H1 (cell line): ENCODE data around the gene CHRNA4. TPM values are rescaled to one million over a fixed set of nuclear protein-coding genes. Genes with fewer than 3 reads are reported as not detected.

ENCODE experiments used
- RBBP5 ChIP-seq: IDR thresholded peaks from 2 replicates; pipeline ENCODE4 v1.7.1; 2012; ENCODE audit warnings: low read depth, mild to moderate bottlenecking, inconsistent platforms, low read length, moderate library complexity, borderline replicate concordance
- polyA plus RNA-seq, 7 experiments: library from polyadenylated mRNA; depleted of rRNA in 3 of 7; stranded (reverse) in 5 of 7; unstranded in 2 of 7; fragments of >200 nt in 5 of 7; fragments of 200-250 nt in 2 of 7; gene quantifications; 1 replicate in 5 of 7; 2 replicates in 1 of 7; 4 replicates in 1 of 7; pipeline versions ENCODE4 v1.2.1 to v1.2.3, GENCODE V29; 2011 to 2013; ENCODE audit warnings: missing spikeins in 2 of 7, mixed read lengths in 2 of 7
- total RNA-seq: library from RNA; stranded (reverse); fragmentation: NEBNext Ultra II Directional; extraction: Animal tissue kit (Norgen Biotek cat#: 25700); gene quantifications from 2 replicates; pipeline ENCODE4 v1.2.1, GENCODE V29; 2021

The CHRNA4 gene
- total and polyA plus RNA-seq, 2 of the 8 experiments (the other 6 are each of a cell fraction or from before 2014, with no cell fraction given) = 4.3 to 5.7 TPM

- no peak for TF ChIP-seq RBBP5
Observed at GRCh38 chr20:63314015-63314471, 47.1 kb downstream of the CHRNA4 start (continued).
